IPS DF 6.9 (cell line): Measurements from ENCODE around the gene RESP18.

ENCODE experiments used
- DNase-seq: peaks from one replicate; pipeline ENCODE4 v3.0.0-alpha.2; 2013; ENCODE audit warnings: low read depth, low spot score
- H3K27ac ChIP-seq: one replicate; pipeline ENCODE4 v1.5.1; 2013; ENCODE audit warnings: low read length, control low read depth
- H3K27me3 ChIP-seq: 2 replicates; pipeline ENCODE4 v1.6.1; 2013; ENCODE audit warnings: mild to moderate bottlenecking, low read length; ENCODE audit not compliant: control insufficient read depth, insufficient read depth
- H3K36me3 ChIP-seq: 2 replicates; pipeline ENCODE4 v1.6.1; 2013; ENCODE audit warnings: low read length; ENCODE audit not compliant: control insufficient read depth, insufficient read depth
- H3K4me1 ChIP-seq: 2 replicates; pipeline ENCODE4 v1.6.1; 2013; ENCODE audit warnings: low read length; ENCODE audit not compliant: control insufficient read depth, insufficient read depth
- H3K4me3 ChIP-seq: 2 replicates; pipeline ENCODE4 v1.5.1; 2013; ENCODE audit warnings: mild to moderate bottlenecking, low read length
- H3K9me3 ChIP-seq: 2 replicates; pipeline ENCODE4 v1.6.1; 2013; ENCODE audit warnings: low read length, inconsistent platforms; ENCODE audit not compliant: control insufficient read depth, insufficient read depth
- WGBS: extraction: QIAGEN DNeasy Blood & Tissue Kit; methylation state at CpG from one replicate; pipeline ENCODE4 v1.1.7; 2013; ENCODE audit warnings: mixed read lengths, missing lambda C conversion rate; ENCODE audit not compliant: insufficient read length, insufficient coverage; 5-methylcytosine and 5-hydroxymethylcytosine counted together

Gene RESP18

GRCh38 chr2:219278655-219279150, 53.8 kb downstream of the RESP18 start:
- no CpG with 5 or more reads among the region's 9 CpGs for WGBS
- Histone ChIP-seq H3K4me3 (peak overlapping the region; percentile 38; the same call in 1 of the 2 replicates), H3K4me1 (peaks cover 9% of the 10 kb centered on the region; the same call in 1 of the 2 replicates), H3K27ac (no peak overlapping the region), H3K36me3 (no peaks in the 10 kb centered on the region), H3K27me3 (no peaks in the 10 kb centered on the region), H3K9me3 (no peaks in the 10 kb centered on the region)
- DNase-seq, result no peak

GRCh38 chr2:219277703-219278654, 54.6 kb downstream of the RESP18 start:
- Histone ChIP-seq H3K4me3 (no peak overlapping the region), H3K27ac (no peak overlapping the region), H3K9me3 (no peaks in the 10 kb centered on the region), H3K36me3 (no peaks in the 10 kb centered on the region), H3K27me3 (no peaks in the 10 kb centered on the region), H3K4me1 (peaks cover 9% of the 10 kb centered on the region; the same call in 1 of the 2 replicates)
- DNase-seq, result peak; percentile 70
- WGBS, result no CpG with 5 or more reads among the region's 25 CpGs
